BJ (cell line): ENCODE measurements around the gene OSGIN1. TPM values are rescaled to one million over a fixed set of nuclear protein-coding genes. Genes with fewer than 3 reads are reported as not detected.

Experiments used
- CTCF ChIA-PET: fragments of 350-600 bp; formaldehyde crosslinking; extraction: SDS; loops from one replicate; lab custom pipeline; 2021; ENCODE audit warnings: antibody characterized with exemption, inconsistent platforms; lab: Yijun Ruan, JAX
- POLR2A ChIA-PET: fragments of 300-600 bp; sonication (Branson Sonifier 250); formaldehyde crosslinking; extraction: SDS; loops from one replicate; lab custom pipeline; 2021; ENCODE audit warnings: antibody characterized with exemption; lab: Charles Lee
- DNase-seq: peaks from one replicate; pipeline ENCODE4 v3.0.0-alpha.2; 2011; ENCODE audit warnings: low read depth
- H3K27me3 ChIP-seq: 2 replicates; pipeline ENCODE4 v1.6.0; 2011; ENCODE audit warnings: low read length; ENCODE audit not compliant: control insufficient read depth, insufficient read depth
- H3K36me3 ChIP-seq: 2 replicates; pipeline ENCODE4 v1.5.1; 2011; ENCODE audit warnings: low read length; ENCODE audit not compliant: control insufficient read depth, insufficient read depth
- H3K4me3 ChIP-seq: 2 replicates; pipeline ENCODE4 v1.5.1; 2011; ENCODE audit warnings: low read depth, mild to moderate bottlenecking, control low read depth, low read length
- polyA plus RNA-seq: library from polyadenylated mRNA; depleted of rRNA; stranded (reverse); fragments of >200 nt; gene quantifications from 2 replicates; pipeline ENCODE4 v1.2.3, GENCODE V29; 2011
- TF ChIP-seq, protein P1 (sequence below): IDR thresholded peaks from 2 replicates; pipeline ENCODE4 v1.5.1; 2011; ENCODE audit warnings: low read depth, mild to moderate bottlenecking, control low read depth, inconsistent platforms, low read length, moderate library complexity; ENCODE audit not compliant: insufficient read depth

Gene OSGIN1
- polyA plus RNA-seq, 1 experiment = 5.1 TPM

DNA sequence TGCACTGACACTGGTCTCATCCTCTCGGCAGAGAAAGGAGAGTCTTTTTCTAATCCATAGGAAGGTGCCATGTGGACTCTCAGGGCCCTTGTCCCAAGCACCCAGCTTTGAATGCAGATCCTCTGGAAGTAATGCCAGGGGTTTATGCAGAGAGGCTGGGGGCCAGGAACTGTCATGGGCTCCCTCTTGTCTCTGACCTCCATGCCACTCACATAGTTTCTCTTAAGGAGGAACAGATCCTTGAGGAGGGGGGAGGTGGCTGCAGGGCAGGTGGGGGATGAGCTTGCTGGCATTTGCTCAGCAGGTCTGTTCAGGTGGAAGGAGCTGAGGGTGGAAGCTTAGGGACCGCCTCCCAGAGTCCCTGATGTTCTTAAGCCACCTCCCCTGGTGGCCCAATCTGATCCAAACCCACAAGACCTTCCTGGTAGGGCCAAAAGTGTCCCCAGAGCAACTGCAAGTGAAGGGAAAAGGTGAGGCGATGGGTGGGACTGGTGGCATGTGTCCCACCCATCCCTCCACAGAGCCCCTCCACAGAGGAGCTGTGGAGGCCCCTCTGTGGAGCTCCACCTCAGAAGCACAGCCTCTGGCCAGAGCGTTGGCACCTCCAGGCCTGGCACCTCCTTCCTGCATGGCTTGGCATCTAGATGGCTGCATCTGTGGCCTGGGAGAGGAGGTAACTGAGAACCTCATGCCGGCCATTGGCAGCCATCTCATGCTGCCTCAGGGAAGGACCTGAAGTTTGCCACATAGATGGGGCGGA, 24.2 kb downstream of the OSGIN1 start:
- CTCF ChIA-PET = interaction anchor here (0.7 kb wide), 1 partner anchor 20 kb away, joined by 4 read pairs; no protein-coding TSS in a partner anchor
- no peaks in the 10 kb centered on the region for H3K36me3 ChIP-seq
- POLR2A ChIA-PET = interaction anchor here (0.7 kb wide), 1 partner anchor 12 kb away, joined by 3 read pairs; no protein-coding TSS in a partner anchor
- no peak overlapping the region for H3K4me3 ChIP-seq
- H3K27me3 ChIP-seq = no peaks in the 10 kb centered on the region; the same call in 1 of the 2 replicates
- TF ChIP-seq, protein P1, sequence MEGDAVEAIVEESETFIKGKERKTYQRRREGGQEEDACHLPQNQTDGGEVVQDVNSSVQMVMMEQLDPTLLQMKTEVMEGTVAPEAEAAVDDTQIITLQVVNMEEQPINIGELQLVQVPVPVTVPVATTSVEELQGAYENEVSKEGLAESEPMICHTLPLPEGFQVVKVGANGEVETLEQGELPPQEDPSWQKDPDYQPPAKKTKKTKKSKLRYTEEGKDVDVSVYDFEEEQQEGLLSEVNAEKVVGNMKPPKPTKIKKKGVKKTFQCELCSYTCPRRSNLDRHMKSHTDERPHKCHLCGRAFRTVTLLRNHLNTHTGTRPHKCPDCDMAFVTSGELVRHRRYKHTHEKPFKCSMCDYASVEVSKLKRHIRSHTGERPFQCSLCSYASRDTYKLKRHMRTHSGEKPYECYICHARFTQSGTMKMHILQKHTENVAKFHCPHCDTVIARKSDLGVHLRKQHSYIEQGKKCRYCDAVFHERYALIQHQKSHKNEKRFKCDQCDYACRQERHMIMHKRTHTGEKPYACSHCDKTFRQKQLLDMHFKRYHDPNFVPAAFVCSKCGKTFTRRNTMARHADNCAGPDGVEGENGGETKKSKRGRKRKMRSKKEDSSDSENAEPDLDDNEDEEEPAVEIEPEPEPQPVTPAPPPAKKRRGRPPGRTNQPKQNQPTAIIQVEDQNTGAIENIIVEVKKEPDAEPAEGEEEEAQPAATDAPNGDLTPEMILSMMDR = no peak
- no peak for DNase-seq

DNA sequence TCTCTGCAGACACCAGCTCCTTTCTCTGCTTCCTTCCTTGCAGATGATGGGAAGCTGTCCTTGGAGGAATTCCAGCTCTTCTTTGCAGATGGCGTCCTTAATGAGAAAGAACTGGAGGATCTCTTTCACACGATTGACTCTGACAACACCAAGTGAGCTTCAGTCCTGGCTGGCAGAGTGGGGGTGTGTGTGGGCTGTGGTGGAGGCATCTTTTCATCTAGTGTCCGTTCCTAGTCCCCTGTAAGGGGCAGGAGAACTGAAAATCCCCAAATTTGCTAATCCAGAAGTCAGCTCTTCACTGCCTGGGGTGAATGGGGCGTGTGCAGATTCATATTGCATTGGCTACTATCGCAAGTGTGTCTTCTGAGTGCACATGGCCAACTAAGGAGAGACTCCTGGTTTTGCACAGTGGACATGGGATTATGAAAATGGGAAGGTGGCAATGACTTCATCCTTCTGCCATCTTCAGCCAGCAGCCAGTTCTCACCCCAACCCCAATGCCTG, 25.4 kb downstream of the OSGIN1 start:
- no peaks in the 10 kb centered on the region for H3K36me3 ChIP-seq
- H3K27me3 ChIP-seq = no peaks in the 10 kb centered on the region; the same call in 1 of the 2 replicates
- CTCF ChIA-PET = interaction anchor here (0.6 to 1.3 kb wide), 3 partner anchors 16 to 87 kb away, joined by 3 to 5 read pairs (median 3); no protein-coding TSS in a partner anchor
- POLR2A ChIA-PET = no interaction called here
- TF ChIP-seq, protein P1 = no peak
- no peak for DNase-seq
- H3K4me3 ChIP-seq = no peak overlapping the region

DNA sequence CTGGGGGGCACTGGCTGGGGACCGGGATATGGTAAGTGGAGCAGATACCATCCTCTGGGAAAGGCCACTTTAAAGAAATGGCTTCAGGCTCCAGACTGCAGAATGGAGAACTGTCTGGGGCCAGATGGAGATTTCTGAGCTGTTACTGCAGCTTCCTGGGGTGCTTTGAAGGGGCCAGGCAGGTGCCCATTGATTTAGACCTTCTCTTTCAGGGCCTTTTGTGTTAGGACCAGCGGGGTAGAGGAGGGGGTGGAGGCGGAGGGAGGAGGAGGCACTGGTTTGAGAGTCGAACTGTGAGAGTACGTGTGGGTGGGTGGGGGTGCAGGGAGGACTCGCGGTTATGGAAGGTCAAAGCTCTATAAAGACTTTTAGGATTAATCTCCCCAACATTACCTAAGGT, 26.4 kb downstream of the OSGIN1 start:
- ChIA-PET POLR2A (no interaction called here), CTCF (no interaction called here)
- TF ChIP-seq, protein P1 = no peak
- Histone ChIP-seq H3K27me3 (no peaks in the 10 kb centered on the region; the same call in 1 of the 2 replicates), H3K36me3 (no peaks in the 10 kb centered on the region), H3K4me3 (no peak overlapping the region)
- no peak for DNase-seq

DNA sequence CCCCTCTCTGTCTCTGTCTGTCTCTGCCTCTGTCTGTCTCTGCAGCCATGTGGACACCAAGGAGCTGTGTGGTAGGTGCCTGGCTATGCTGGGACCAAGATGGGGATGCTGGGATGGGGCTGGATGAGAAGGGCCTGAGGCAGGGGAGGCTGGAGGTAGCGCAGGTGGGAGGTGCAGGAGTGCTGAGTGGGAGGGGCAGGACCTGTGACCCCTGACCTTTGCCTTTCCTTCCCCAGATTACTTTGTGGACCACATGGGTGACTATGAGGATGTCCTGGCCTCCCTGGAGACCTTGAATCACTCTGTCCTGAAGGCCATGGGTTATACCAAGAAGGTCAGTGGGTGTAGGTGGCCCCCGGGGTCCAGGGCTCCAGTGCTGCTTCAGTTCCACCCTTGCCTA, 27.8 kb downstream of the OSGIN1 start:
- no peaks in the 10 kb centered on the region; the same call in 1 of the 2 replicates for H3K27me3 ChIP-seq
- TF ChIP-seq, protein P1 = no peak
- no peaks in the 10 kb centered on the region for H3K36me3 ChIP-seq
- DNase-seq = no peak
- ChIA-PET POLR2A (no interaction called here), CTCF (no interaction called here)
- H3K4me3 ChIP-seq = no peak overlapping the region

DNA sequence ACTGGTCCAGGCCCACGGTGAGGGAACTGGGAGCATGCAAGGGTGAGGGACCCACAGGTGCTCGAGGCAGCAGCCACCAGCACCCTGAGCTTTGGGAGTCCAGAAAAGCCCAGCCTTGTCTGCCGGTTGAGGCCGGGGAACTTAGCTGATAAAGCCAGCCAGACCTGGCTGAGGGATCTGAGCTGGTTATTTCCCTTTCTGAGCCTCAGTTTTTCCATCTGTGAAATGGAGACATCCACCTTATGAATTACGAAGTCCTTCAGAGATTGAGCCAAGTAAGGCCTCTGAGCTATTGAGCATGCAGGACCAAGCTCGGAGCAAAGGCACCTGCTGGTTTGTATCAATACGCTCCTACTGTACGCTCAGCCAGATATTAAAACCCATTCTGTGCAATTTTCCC, 28.8 kb downstream of the OSGIN1 start:
- H3K36me3 ChIP-seq = no peaks in the 10 kb centered on the region
- CTCF ChIA-PET = no interaction called here
- TF ChIP-seq, protein P1 = no peak
- H3K27me3 ChIP-seq = peaks cover 4% of the 10 kb centered on the region
- no peak for DNase-seq
- POLR2A ChIA-PET = no interaction called here
- no peak overlapping the region for H3K4me3 ChIP-seq
